Endometrial microvascular endothelial cells (primary cell): ENCODE data around the gene SLC34A2. TPM values are rescaled to one million over a fixed set of nuclear protein-coding genes. Genes with fewer than 3 reads are reported as not detected.

ENCODE experiments used
- in situ Hi-C: cut with HindIII; loops from 2 replicates; pipeline ENCODE4 v1.10.0; 2017; ENCODE audit warnings: low sequenced_read_pairs, low pct_unique_long_range_greater_than_20kb; ENCODE audit errors: inconsistent ontology term
- total RNA-seq: library from RNA; depleted of rRNA; stranded (reverse); fragments of >200 nt; gene quantifications from one replicate; pipeline ENCODE4 v1.2.3, GENCODE V29; 2015; ENCODE audit errors: inconsistent ontology term

The SLC34A2 gene
- total RNA-seq, 1 donor from 2014 or later, result not detected

GRCh38 chr4:25704516-25704915, 48.9 kb downstream of the SLC34A2 start:
- in situ Hi-C loops, result no loop called here

DNA sequence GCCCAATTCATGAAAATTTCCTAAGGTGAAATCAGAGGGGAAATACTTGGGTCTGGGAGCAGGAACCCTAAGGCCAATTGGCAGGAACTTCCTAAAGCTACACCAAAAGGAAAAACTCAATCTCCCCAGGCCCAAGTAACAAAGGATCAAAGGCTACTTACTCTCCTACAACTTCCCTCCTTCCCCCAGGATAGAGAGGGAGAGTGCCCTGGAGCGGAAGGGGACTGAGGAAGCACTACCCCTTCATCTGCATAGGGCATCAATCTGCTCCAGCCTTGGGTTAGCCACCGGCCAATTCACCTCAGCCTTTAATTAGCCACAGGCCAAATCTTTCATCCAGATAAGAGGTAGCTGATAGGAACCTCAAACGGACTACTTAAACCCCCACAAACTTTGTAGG, 55.0 kb downstream of the SLC34A2 start:
- in situ Hi-C loops, result no loop called here

DNA sequence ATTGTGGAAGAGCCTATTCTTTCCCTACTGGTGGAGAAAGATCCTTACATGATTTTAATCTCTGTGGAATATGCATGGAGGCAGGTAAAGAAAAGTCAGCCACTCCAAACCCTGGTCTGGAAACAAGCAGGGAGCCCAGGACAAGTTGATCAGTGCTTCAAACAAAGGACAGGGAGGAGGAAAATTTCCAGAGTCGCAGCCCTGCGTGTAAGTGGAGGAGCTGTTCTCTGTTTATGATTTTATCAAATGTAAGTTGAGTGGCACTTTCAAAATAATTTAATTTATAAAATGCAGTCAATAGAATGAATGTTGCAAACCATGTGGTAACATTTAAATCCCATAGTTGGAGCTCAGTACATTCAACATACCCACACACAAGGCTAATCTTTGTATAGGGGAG, 57.0 kb downstream of the SLC34A2 start:
- in situ Hi-C loops, result no loop called here

GRCh38 chr4:25713812-25714211, 58.2 kb downstream of the SLC34A2 start:
- in situ Hi-C loops, result no loop called here

DNA sequence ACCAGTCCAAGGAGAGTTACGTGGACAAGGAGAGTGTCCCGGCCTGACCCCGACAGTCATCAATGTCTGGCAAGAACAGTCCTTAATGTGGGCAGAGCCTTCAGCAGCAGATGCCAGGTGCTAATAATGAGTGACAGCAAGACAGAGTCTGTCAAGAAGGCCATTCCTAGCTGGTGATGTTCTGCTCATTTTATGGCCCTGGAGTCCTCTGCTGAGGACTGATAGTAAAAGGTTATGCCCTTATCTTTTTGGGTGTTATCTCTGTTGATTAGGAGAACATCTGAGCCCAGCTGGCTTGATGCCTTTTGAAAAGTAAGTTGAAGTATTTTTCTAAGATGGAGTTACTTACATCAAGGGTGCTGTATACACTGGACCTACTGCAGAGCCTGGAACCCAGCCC, 67.3 kb downstream of the SLC34A2 start:
- in situ Hi-C loops, result no loop called here

- in situ Hi-C loops, result no loop called here
Observed at GRCh38 chr4:25723409-25723808, 67.8 kb downstream of the SLC34A2 start.

- in situ Hi-C loops, result no loop called here
Observed at GRCh38 chr4:25725870-25726269, 70.2 kb downstream of the SLC34A2 start.

- in situ Hi-C loops, result no loop called here
Observed at GRCh38 chr4:25727711-25728493, 72.3 kb downstream of the SLC34A2 start.

Other genes starting within 250 kb of the SLC34A2 start
- 58.4 TPM for gene SEL1L3, start 207.1 kb downstream of the SLC34A2 start, total RNA-seq